Panc1 (cell line): Measurements from ENCODE around the gene PRODH. TPM values are rescaled to one million over a fixed set of nuclear protein-coding genes. Genes with fewer than 3 reads are reported as not detected.

Source experiments
- ATAC-seq: fragments of 200-7000 bp; cut with Tn5 transposase; 2 replicates; pipeline ENCODE4 v1.9.1; 2020; ENCODE audit warnings: mild to moderate bottlenecking, moderate library complexity
- BruUV-seq: library from RNA; stranded (reverse); fragments of 400-500 nt; replicated peaks from 2 replicates; lab custom pipeline; 2021; lab: Mats Ljungman, UMichigan
- CTCF ChIA-PET: fragments of 300-600 bp; sonication (Branson Sonifier 250); formaldehyde crosslinking; loops from one replicate; lab custom pipeline; 2022; ENCODE audit warnings: antibody characterized with exemption; lab: Charles Lee
- POLR2A ChIA-PET: fragments of 300-600 bp; sonication (Branson Sonifier 250); formaldehyde crosslinking; loops from one replicate; lab custom pipeline; 2022; ENCODE audit warnings: antibody characterized with exemption; lab: Charles Lee
- DNase-seq: peaks from one replicate; pipeline ENCODE4 v3.0.0-alpha.2; 2010; ENCODE audit warnings: low read depth, low spot score
- H3K27ac ChIP-seq: 2 replicates; pipeline ENCODE4 v1.5.1; 2011; ENCODE audit warnings: mild to moderate bottlenecking, low read length, inconsistent platforms
- H3K27me3 ChIP-seq: fragments of 200-500 bp; sonication (Bioruptor generic); 2 replicates; pipeline ENCODE4 v1.6.0; 2014; ENCODE audit warnings: low read length, inconsistent platforms; ENCODE audit not compliant: control insufficient read depth, insufficient read depth
- H3K36me3 ChIP-seq: fragments of 200-500 bp; sonication (Bioruptor generic); 2 replicates; pipeline ENCODE4 v1.5.1; 2014; ENCODE audit warnings: inconsistent platforms, mild to moderate bottlenecking, low read length, moderate library complexity; ENCODE audit not compliant: control insufficient read depth, insufficient read depth
- H3K4me1 ChIP-seq: 2 replicates; pipeline ENCODE4 v1.5.1; 2011; ENCODE audit warnings: inconsistent platforms, mild to moderate bottlenecking, low read length, moderate library complexity; ENCODE audit not compliant: control insufficient read depth, insufficient read depth
- H3K4me3 ChIP-seq, 2 experiments: 2 replicates each; pipeline ENCODE4 v1.5.1; 2011 to 2012; ENCODE audit warnings: low read depth in 2 of 2, low read length in 2 of 2, mild to moderate bottlenecking in 2 of 2, inconsistent platforms in 1 of 2, moderate library complexity in 1 of 2
- H3K9me3 ChIP-seq: fragments of 200-500 bp; sonication (Bioruptor generic); 2 replicates; pipeline ENCODE4 v1.5.1; 2014; ENCODE audit warnings: low read depth, mild to moderate bottlenecking, inconsistent platforms, low read length, moderate library complexity; ENCODE audit not compliant: control insufficient read depth, insufficient read depth
- CTCF ChIP-seq: fragments of 450-650 bp; IDR thresholded peaks from 2 replicates; pipeline ENCODE4 v1.5.1; 2017; ENCODE audit warnings: mild to moderate bottlenecking
- POLR2AphosphoS5 ChIP-seq: IDR thresholded peaks from 2 replicates; pipeline ENCODE4 v1.6.1; 2012; ENCODE audit warnings: mild to moderate bottlenecking, low read depth, low read length, moderate library complexity
- REST ChIP-seq, 2 experiments: IDR thresholded peaks; 2 replicates each; pipeline ENCODE4 v1.6.1; 2011 to 2012; ENCODE audit warnings: low read depth in 2 of 2, control low read depth in 1 of 2, low read length in 1 of 2, mild to moderate bottlenecking in 1 of 2, moderate library complexity in 1 of 2; ENCODE audit not compliant: insufficient read depth in 1 of 2
- SIN3A ChIP-seq: IDR thresholded peaks from 2 replicates; pipeline ENCODE4 v1.6.1; 2012; ENCODE audit warnings: low read depth, mild to moderate bottlenecking, low read length, moderate library complexity, borderline replicate concordance; ENCODE audit not compliant: insufficient read depth
- TCF7L2 ChIP-seq: IDR thresholded peaks from 2 replicates; pipeline ENCODE4 v1.6.1; 2011; ENCODE audit warnings: mild to moderate bottlenecking, low read depth, low read length, inconsistent platforms
- in situ Hi-C: cut with HindIII; loops from 2 replicates; pipeline ENCODE4 v1.10.0; 2016; ENCODE audit warnings: low sequenced_read_pairs, low pct_unique_long_range_greater_than_20kb
- intact Hi-C: fragments of 100-400 bp; cut with micrococcal nuclease; formaldehyde crosslinking; loops from one replicate; pipeline ENCODE4 v1.10.0; 2022; ENCODE audit not compliant: unreplicated experiment
- total RNA-seq: library from RNA; stranded (reverse); gene quantifications from one replicate; pipeline ENCODE4 v1.2.1, GENCODE V29; 2021; ENCODE audit not compliant: unreplicated experiment

PRODH gene
- total RNA-seq, 1 experiment from 2014 or later = 1.4 TPM

- TF ChIP-seq CTCF (no peak), POLR2AphosphoS5 (no peak), TCF7L2 (no peak), REST (IDR thresholded peaks at IDR 0.05; ENCODE audit: insufficient read depth in 1 of 2, low read depth in 2 of 2, low read length in 1 of 2) (no peak), SIN3A (no peak)
- DNase-seq = no peak
- Histone ChIP-seq H3K36me3 (no peaks in the 10 kb centered on the region), H3K27ac (no peak overlapping the region), H3K4me1 (no peaks in the 10 kb centered on the region), H3K27me3 (no peaks in the 10 kb centered on the region), H3K9me3 (no peaks in the 10 kb centered on the region), H3K4me3 (no peak overlapping the region)
- intact Hi-C loops (no loop called here), in situ Hi-C loops (no loop called here)
- CTCF ChIA-PET = no interaction called here
- POLR2A ChIA-PET = no interaction called here
- no peak for ATAC-seq
- BruUV-seq = no TSS peak
Measured at GRCh38 chr22:18976197-18976751, 40.2 kb upstream of the PRODH start.

GRCh38 chr22:18975434-18976196 lies 39.5 kb upstream of the PRODH start:
- no peak overlapping the region for H3K27ac ChIP-seq
- no peak overlapping the region for H3K4me3 ChIP-seq
- in situ Hi-C loops = no loop called here
- no TSS peak for BruUV-seq
- no peak for ATAC-seq
- H3K4me1 ChIP-seq = no peaks in the 10 kb centered on the region
- TF ChIP-seq TCF7L2 = no peak
- no peak for TF ChIP-seq POLR2AphosphoS5
- no peak for TF ChIP-seq SIN3A
- no peaks in the 10 kb centered on the region for H3K27me3 ChIP-seq
- ChIA-PET POLR2A (no interaction called here), CTCF (no interaction called here)
- H3K9me3 ChIP-seq = no peaks in the 10 kb centered on the region
- DNase-seq = no peak
- intact Hi-C loops = no loop called here
- no peaks in the 10 kb centered on the region for H3K36me3 ChIP-seq
